Brain microvascular endothelial cell (primary cell): ENCODE data around the gene POLR2L.

Experiments
- DNase-seq: peaks from one replicate; pipeline ENCODE4 v3.0.0-alpha.2; 2020
- H3K27ac ChIP-seq: fragments of 250-450 bp; sonication (Bioruptor Pico); 2 replicates; pipeline ENCODE4 v1.5.1; 2020; ENCODE audit warnings: mild to moderate bottlenecking, moderate library complexity
- H3K27me3 ChIP-seq: fragments of 250-450 bp; sonication (Bioruptor Pico); replicated peaks from 2 replicates; pipeline ENCODE4 v1.5.1; 2020; ENCODE audit warnings: mild to moderate bottlenecking
- H3K36me3 ChIP-seq: fragments of 250-450 bp; sonication (Bioruptor Pico); replicated peaks from 2 replicates; pipeline ENCODE4 v1.5.1; 2020; ENCODE audit warnings: mild to moderate bottlenecking
- H3K4me3 ChIP-seq: 2 replicates; pipeline ENCODE4 v1.5.1; 2011; ENCODE audit warnings: low read depth, mild to moderate bottlenecking, control low read depth, low read length, moderate library complexity
- CTCF ChIP-seq: IDR thresholded peaks from 2 replicates; pipeline ENCODE4 v1.5.1; 2011; ENCODE audit warnings: low read depth, mild to moderate bottlenecking, moderate library complexity, low read length, control low read depth, inconsistent platforms; ENCODE audit errors: missing control alignments
- in situ Hi-C: cut with HindIII; loops from 2 replicates; pipeline ENCODE4 v1.10.0; 2017; ENCODE audit warnings: low sequenced_read_pairs, low pct_ligation_motif_present

POLR2L gene

DNA sequence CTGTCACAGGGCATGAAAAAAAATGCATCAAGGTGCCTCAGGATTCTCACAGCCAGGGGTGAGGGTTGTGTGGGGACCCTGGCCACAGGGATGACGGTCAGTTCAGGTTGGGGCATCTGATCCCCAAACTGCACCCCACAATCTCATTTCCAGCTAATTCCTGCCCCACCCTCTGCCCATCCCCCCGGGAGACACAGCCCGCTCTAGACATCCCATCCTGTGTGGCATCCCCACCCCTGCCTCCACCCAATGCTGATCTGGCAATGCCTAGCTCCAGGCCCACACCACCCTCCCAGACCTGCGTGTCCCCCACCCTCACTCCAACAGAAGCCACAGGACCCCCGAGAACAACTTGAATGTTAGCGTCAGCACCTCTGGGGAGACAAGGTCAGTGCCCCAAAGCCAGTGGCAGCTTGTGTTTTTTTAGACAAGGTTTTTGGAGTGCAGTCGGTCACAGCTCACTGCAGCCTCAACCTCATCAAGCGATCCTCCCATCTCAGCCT, 25.6 kb upstream of the POLR2L start:
- Histone ChIP-seq H3K4me3 (no peak overlapping the region), H3K27ac (no peak overlapping the region)
- no peak for DNase-seq

DNA sequence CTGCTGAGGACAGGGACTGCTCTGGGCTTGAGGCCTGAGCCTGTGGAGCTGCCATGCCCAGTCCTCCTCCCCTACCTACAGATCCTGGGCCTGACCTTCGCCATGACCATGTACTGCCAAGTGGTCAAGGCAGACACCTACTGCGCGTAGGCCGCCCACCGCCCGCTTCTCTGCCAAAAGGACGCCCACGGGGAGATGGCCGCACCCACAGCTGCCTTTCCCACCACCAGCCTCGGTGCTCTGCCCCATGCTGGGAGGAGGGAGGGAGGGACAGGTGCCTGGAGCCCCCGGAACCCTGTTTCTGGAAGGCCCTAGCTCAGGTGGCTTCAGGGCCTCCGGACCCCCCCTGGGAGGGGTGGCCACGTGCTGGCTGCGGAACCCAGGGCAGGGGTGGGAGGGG, 24.2 kb upstream of the POLR2L start:
- no peak for DNase-seq
- H3K27me3 ChIP-seq, result no peaks in the 10 kb centered on the region
- no peak for TF ChIP-seq CTCF
- in situ Hi-C loops, result no loop called here
- H3K27ac ChIP-seq, result no peak overlapping the region
- H3K36me3 ChIP-seq, result peaks cover 9% of the 10 kb centered on the region
- no peak overlapping the region for H3K4me3 ChIP-seq

More for the DNA sequence above, 25.6 kb upstream of the POLR2L start:
- Histone ChIP-seq H3K27me3 (no peaks in the 10 kb centered on the region), H3K36me3 (peaks cover 7% of the 10 kb centered on the region)
- in situ Hi-C loops, result no loop called here
- TF ChIP-seq CTCF, result no peak

DNA sequence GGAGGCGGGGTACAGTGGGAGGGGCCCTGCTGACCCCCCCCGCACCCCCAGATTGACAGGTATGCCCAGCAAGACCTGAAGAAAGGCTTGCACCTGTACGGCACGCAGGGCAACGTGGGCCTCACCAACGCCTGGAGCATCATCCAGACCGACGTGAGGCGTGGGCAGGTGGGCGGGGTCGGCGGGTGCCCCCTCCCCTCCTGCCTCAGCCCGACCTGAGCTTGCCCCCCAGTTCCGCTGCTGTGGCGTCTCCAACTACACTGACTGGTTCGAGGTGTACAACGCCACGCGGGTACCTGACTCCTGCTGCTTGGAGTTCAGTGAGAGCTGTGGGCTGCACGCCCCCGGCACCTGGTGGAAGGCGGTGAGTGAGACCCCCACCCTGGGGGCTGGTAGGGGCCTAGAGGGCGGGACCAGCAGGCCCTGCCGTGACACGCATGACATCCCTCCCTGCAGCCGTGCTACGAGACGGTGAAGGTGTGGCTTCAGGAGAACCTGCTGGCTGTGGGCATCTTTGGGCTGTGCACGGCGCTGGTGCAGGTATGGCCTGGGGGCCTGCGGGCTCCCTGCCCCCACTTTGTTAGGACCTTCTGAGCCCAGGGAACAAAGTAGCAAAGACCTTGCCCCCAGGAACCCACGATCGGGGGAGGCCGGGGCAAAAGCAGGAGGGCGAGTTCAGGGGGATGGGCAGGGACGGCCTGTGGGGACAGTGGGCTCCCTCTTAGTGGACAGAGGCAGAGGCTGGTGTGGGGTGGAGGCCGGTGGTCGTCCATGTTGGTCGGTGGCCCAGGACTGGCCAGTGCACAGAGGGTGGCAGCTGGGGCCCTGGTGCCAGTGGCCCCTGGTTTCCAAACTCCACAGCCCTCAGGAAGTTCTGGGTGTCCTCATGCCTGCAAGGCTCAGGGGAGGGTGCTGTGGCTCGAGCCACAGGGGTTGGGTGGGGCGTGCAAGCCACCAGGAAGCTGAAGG, 23.4 kb upstream of the POLR2L start:
- no peak for TF ChIP-seq CTCF
- H3K27me3 ChIP-seq, result no peaks in the 10 kb centered on the region
- H3K36me3 ChIP-seq, result peaks cover 9% of the 10 kb centered on the region
- no peak overlapping the region for H3K4me3 ChIP-seq
- DNase-seq, result no peak
- H3K27ac ChIP-seq, result no peak overlapping the region
- in situ Hi-C loops, result no loop called here

DNA sequence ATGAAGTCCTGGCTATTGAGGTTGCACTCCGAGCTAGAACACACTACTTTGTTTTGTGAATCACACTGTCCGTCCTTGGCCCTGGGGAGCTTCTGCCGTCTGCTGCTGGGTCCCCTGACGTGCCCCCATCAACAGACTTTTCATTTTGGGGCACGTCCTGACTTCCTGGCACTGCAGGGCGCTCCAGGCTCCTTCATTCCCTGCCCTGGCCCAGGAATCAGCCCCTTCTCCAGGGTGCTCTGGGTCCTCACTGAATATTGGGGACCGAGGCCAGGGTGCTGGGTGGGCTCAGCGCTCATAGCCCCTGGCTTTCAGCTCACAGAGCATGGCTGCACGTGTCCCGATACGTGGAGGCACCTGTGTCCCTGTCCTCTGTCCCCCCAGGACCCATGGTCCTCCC, 22.6 kb upstream of the POLR2L start:
- Histone ChIP-seq H3K27ac (no peak overlapping the region), H3K36me3 (peaks cover 9% of the 10 kb centered on the region), H3K27me3 (no peaks in the 10 kb centered on the region), H3K4me3 (no peak overlapping the region)
- DNase-seq, result no peak
- TF ChIP-seq CTCF, result no peak
- in situ Hi-C loops, result no loop called here

DNA sequence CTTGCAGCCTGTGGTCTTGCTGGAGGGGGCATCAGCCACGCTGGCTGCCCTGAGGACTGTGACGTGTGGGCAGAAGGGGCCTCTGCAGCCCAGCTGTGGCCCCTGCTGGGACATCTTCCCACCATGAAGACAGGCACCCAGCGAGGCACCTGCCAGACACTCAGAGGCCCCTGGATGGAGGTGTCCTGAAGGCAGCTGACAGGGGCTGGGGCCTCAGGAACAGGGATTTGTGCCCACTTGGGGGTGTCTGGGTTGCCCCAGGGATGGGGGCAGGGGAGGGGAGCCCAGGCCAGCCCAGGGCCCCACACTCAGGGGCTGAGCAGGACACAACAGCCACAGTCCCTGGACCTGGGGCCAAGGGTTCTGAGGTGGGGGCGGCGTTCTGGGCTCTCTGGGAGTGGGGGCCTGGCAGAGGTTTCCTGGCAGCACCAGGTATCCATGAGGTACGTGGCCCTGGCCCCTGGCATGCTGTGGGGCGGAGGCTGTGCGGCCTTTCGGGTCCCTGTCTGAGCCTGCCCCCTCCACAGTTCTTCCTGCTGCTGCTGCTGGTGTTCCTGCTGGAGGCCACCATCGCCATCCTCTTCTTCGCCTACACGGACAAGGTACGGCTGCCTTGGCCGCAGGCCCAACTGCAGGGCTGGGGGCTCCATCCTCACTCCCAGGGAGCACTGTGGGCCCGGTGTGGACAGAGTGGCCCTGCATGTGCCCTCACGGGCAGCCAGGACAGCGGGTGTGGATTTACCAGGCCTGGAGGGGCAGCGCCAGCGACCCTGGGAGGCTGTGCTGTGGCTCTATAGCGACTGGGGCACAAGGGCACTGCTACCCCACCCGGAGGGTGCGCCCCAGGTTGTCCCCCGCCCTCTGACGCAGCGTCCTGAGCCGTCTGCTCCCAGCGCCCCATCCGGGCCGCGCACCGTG, 21.8 kb upstream of the POLR2L start:
- peaks cover 9% of the 10 kb centered on the region for H3K36me3 ChIP-seq
- DNase-seq, result no peak
- no peak overlapping the region for H3K4me3 ChIP-seq
- no peaks in the 10 kb centered on the region for H3K27me3 ChIP-seq
- H3K27ac ChIP-seq, result no peak overlapping the region
- in situ Hi-C loops, result no loop called here
- no peak for TF ChIP-seq CTCF
